Measurements from ENCODE around the gene KCNJ12. TPM values are rescaled to one million over a fixed set of nuclear protein-coding genes. Genes with fewer than 3 reads are reported as not detected.
A peak's percentile ranks its signal among the peaks of the same experiment; 100 is the strongest.
"Not testable (repeated sequence)": the region's sequence is repeated elsewhere in the genome, so short reads cannot be mapped to it uniquely, and the experiment has no call there.

The KCNJ12 gene
- total RNA-seq, 2 experiments from 2014 or later: not detected

DNA sequence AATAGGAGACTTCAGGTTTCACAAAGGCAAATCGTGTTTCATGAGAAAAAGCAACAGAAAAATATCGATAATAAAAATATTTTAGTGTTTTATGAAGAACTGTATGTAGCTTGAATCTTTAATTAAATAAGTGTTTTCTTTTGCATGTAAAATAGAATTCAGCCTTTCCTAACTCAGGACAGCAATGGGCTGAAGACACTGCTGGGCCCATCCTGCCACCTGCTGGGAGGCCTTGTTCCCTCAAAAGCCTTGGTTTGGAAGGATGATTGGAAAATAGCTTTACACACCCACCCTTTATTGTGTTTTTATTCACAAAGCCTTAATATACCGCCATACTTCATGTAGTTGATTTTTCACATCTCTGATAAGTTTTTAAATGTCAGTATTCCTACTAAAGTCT lies 73.7 kb downstream of the KCNJ12 start:
- H3K4me1 Mint-ChIP-seq (ENCODE audit: low read depth); H3K27me3 Mint-ChIP-seq (ENCODE audit: low read depth); H3K36me3 Mint-ChIP-seq (ENCODE audit: low read depth); CTCF ChIA-PET; H3K4me3 Mint-ChIP-seq; H3K27ac Mint-ChIP-seq; H3K9me3 Mint-ChIP-seq; DNase-seq: not testable (repeated sequence)
- intact Hi-C loops (cut with micrococcal nuclease): loop anchor here (10.0 kb wide), 2 partner anchors 285 to 415 kb away; no protein-coding TSS in a partner anchor

DNA sequence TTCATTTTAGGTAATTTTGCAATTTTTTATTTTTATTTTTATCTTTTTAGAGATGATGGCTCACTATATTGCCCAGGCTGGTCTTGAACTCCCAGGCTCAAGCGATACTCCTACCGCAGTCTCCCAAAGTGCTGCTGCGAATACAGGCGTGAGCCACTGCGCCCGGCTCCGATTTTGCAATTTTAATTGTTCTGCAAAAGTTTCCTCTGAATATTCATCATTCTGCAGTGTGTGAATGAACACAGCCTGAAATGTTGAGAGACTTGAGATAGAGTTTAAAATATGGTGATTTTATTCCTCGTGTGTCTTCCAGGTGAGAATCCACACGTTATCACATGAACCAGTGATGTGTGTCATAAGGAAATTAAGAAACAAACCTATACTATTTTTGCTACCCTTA lies 75.8 kb downstream of the KCNJ12 start:
- Mint-ChIP-seq H3K9me3 (no peaks in the 10 kb centered on the region), H3K4me3 (no peak overlapping the region), H3K4me1 (ENCODE audit: low read depth) (peaks cover 19% of the 10 kb centered on the region), H3K36me3 (ENCODE audit: low read depth) (no peaks in the 10 kb centered on the region), H3K27me3 (ENCODE audit: low read depth) (peaks cover 9% of the 10 kb centered on the region), H3K27ac (no peak overlapping the region)
- intact Hi-C loops (cut with micrococcal nuclease): loop anchor here (1.0 to 10.0 kb wide), 4 partner anchors 59 to 417 kb away; no protein-coding TSS in a partner anchor
- DNase-seq: no peak
- CTCF ChIA-PET: interaction anchor here (0.7 kb wide), 1 partner anchor 174 kb away, joined by 3 read pairs; no protein-coding TSS in a partner anchor

DNA sequence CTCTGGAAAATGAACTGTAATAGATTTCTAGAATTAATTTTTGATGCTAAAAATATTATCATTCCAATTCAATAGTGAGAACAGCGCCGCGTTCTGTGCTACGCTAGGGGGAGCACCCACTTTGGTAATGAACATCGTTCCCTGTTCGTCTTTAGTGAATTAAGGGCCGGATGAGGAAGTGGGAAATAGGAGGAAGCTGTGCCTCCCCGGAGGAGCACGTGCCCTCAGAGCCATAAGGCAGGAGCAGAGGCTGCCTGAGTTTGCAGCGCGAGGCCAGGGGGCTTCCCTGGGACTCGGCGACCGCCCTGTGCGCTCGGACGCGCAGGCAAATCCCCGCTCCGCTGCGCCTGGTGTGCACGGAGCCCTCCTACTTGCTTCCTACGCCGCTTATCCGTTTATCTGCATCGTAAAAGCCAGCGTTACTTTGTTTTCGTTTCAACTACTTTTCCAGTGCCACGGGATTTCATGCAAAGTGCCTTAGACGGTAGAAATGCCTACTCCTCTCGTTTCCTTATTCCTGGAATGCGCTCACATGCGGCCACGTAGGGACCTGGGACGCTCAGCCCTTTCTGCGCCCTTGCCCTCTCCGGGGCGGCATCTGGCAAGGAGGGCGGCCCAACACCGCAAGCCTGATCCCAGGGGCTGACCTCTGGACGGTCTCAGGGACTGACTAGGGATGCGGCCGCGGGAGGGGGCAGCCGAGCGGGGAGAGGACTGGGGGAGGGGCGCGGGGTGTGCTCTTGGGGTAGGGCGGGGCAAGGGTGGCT lies 76.4 kb downstream of the KCNJ12 start:
- Mint-ChIP-seq H3K27ac (no peak overlapping the region), H3K4me1 (ENCODE audit: low read depth) (peaks cover 24% of the 10 kb centered on the region), H3K36me3 (ENCODE audit: low read depth) (no peaks in the 10 kb centered on the region), H3K4me3 (peak overlapping the region; percentile 46), H3K27me3 (ENCODE audit: low read depth) (peaks cover 12% of the 10 kb centered on the region), H3K9me3 (no peaks in the 10 kb centered on the region)
- CTCF ChIA-PET: interaction anchor here (0.7 kb wide), 1 partner anchor 175 kb away, joined by 3 read pairs; no protein-coding TSS in a partner anchor
- peak; percentile 63 for DNase-seq
- intact Hi-C loops (cut with micrococcal nuclease): loop anchor here (1.0 to 10.0 kb wide), 4 partner anchors 59 to 418 kb away; no protein-coding TSS in a partner anchor

DNA sequence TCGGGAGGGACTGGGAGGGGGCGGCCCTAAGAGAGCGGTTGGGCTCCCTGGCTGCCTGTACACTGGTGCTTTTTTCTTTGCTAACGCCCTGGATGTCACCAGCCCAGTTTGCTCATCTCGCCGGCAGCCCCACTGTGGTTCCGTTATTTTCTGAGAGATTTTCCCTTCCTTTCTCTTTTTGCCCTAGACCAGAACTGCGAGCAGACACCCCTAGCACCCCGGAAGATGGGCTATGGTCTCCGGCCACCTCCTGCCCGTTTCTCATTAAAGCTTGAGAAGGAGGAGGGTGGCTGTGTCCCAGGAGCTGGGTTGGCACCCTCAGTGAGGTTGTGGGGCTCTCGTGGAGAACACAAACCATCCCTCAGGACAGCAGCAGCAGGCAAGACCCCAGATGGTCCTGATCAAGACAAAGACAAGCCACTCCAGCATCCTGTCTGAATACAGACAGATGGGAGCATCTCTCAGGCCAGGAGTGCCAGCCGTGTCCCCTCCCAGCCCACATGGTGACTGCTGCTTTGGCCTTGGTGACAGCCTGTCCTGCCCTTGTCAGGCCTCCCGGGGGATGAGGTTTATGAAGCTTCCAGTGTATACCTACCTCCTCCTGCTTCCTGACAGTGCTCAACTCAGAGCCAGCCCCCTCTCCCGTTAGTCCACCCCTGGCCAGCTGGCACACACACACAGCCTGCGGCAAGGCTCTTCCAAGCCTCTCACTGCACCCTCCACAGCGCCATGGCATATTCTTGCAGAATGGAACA lies 77.2 kb downstream of the KCNJ12 start:
- no peak for DNase-seq
- Mint-ChIP-seq H3K27me3 (ENCODE audit: low read depth) (peaks cover 12% of the 10 kb centered on the region), H3K36me3 (ENCODE audit: low read depth) (no peaks in the 10 kb centered on the region), H3K4me3 (no peak overlapping the region), H3K27ac (no peak overlapping the region), H3K9me3 (no peaks in the 10 kb centered on the region), H3K4me1 (ENCODE audit: low read depth) (peaks cover 24% of the 10 kb centered on the region)
- intact Hi-C loops (cut with micrococcal nuclease): loop anchor here (2.0 to 10.0 kb wide), 3 partner anchors 281 to 419 kb away; no protein-coding TSS in a partner anchor
- CTCF ChIA-PET: interaction anchor here (0.6 to 2.8 kb wide), 2 partner anchors 56 to 59 kb away, joined by 3 to 13 read pairs; no protein-coding TSS in a partner anchor

DNA sequence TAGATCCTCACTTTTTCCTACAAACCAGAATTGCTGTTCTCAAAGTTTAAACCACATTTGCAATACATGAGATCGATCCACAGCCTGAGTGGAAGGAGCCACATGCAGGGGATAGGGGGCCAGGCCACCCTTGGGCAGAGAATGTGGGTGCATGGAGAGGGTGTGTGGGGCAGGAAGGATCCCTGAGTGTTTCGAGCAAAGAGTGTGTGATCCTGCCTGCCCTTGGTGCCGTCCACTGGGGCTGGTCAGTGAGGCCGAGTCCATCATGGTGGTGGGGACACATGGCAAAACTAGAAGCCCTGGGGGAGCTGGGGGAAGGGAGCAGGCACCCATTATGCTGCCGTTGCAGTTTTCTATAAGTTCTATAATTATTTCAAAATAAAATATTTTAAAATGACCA lies 77.8 kb downstream of the KCNJ12 start:
- not testable (repeated sequence) for H3K27ac Mint-ChIP-seq; H3K4me3 Mint-ChIP-seq; H3K36me3 Mint-ChIP-seq (ENCODE audit: low read depth); DNase-seq; H3K9me3 Mint-ChIP-seq
- intact Hi-C loops (cut with micrococcal nuclease): loop anchor here (10.0 kb wide), 2 partner anchors 281 to 419 kb away; no protein-coding TSS in a partner anchor
- CTCF ChIA-PET: interaction anchor here (0.6 to 2.8 kb wide), 4 partner anchors 12 to 1305 kb away, joined by 3 to 13 read pairs (median 4); no protein-coding TSS in a partner anchor
- H3K27me3 Mint-ChIP-seq (ENCODE audit: low read depth): peaks cover 12% of the 10 kb centered on the region
- peaks cover 24% of the 10 kb centered on the region for H3K4me1 Mint-ChIP-seq (ENCODE audit: low read depth)

DNA sequence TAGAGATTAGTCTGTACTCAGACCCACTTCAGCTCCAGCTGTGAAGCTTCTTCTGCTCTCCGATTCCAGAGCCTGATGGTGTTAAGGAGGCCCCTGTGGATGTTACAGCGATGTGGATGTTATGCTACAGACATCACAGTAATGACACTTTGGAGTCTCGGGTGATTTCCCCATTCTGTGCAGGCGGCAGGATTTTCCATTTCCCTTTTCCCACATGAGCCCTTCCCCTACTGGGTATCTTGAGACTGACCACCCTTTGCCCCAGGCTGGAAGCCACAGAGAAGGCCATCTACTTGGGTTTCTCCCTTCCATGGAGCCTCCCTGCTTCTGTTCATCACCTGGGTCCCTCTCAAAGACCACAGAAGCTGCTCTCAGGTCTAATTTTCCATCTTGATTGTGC lies 78.3 kb downstream of the KCNJ12 start:
- intact Hi-C loops (cut with micrococcal nuclease): loop anchor here (10.0 kb wide), 2 partner anchors 280 to 420 kb away; no protein-coding TSS in a partner anchor
- no peak overlapping the region for H3K4me3 Mint-ChIP-seq
- CTCF ChIA-PET: interaction anchor here (0.6 to 2.8 kb wide), 4 partner anchors 13 to 1305 kb away, joined by 3 to 13 read pairs (median 4); no protein-coding TSS in a partner anchor

DNA sequence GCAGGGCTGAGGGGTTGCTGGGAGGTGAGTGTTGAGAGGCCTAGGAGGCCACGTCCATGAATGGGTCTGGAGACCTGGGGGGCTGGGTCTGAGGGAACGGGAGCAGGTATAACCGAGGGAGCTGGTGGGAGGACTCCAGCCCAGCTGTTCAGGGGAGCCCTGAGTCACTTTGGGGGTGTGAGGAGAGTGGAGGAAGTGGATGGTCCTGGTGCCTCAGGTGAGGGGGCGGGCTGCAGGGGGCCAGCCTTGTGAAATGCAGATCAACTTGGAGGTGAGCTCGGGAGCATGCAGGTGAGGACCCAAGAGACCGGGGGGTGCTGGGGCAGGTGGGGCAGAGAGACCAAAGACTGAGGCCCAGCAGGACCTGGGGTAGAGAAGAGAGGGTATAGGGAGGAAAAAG lies 79.6 kb downstream of the KCNJ12 start:
- DNase-seq: no peak
- Mint-ChIP-seq H3K9me3 (no peaks in the 10 kb centered on the region), H3K4me3 (no peak overlapping the region), H3K36me3 (ENCODE audit: low read depth) (no peaks in the 10 kb centered on the region), H3K27ac (no peak overlapping the region), H3K4me1 (ENCODE audit: low read depth) (peaks cover 24% of the 10 kb centered on the region), H3K27me3 (ENCODE audit: low read depth) (peaks cover 10% of the 10 kb centered on the region)
- CTCF ChIA-PET: interaction anchor here (2.8 kb wide), 1 partner anchor 57 kb away, joined by 13 read pairs; no protein-coding TSS in a partner anchor
- intact Hi-C loops (cut with micrococcal nuclease): loop anchor here (2.0 to 10.0 kb wide), 5 partner anchors 133 to 421 kb away; partner anchors contain the start of genes DHRS7B and TMEM11

More for the DNA sequence above, 78.3 kb downstream of the KCNJ12 start:
- H3K27ac Mint-ChIP-seq: no peak overlapping the region
- peaks cover 12% of the 10 kb centered on the region for H3K27me3 Mint-ChIP-seq (ENCODE audit: low read depth)
- peaks cover 24% of the 10 kb centered on the region for H3K4me1 Mint-ChIP-seq (ENCODE audit: low read depth)
- no peaks in the 10 kb centered on the region for H3K36me3 Mint-ChIP-seq (ENCODE audit: low read depth)
- H3K9me3 Mint-ChIP-seq: no peaks in the 10 kb centered on the region
- DNase-seq: no peak

DNA sequence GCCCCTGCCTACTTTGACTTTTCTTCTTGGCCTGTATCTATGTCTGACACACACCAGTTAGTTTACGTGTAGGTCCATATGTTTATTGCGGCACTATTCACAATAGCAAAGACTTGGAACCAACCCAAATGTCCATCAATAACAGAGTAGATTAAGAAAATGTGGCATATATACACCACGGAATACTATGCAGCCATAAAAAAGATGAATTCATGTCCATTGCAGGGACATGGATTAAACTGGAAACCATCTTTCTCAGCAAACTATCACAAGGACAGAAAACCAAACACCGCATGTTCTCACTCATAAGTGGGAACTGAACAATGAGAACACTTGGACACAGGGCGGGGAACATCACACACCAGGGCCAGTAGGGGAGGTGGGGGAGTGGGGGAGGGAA lies 80.3 kb downstream of the KCNJ12 start:
- not testable (repeated sequence) for H3K27me3 Mint-ChIP-seq (ENCODE audit: low read depth); H3K27ac Mint-ChIP-seq; H3K4me3 Mint-ChIP-seq; H3K9me3 Mint-ChIP-seq; DNase-seq; H3K36me3 Mint-ChIP-seq (ENCODE audit: low read depth)
- intact Hi-C loops (cut with micrococcal nuclease): loop anchor here (2.0 to 10.0 kb wide), 5 partner anchors 134 to 422 kb away; partner anchors contain the start of genes DHRS7B and TMEM11
- H3K4me1 Mint-ChIP-seq (ENCODE audit: low read depth): peaks cover 24% of the 10 kb centered on the region
- CTCF ChIA-PET: interaction anchor here (0.6 to 3.1 kb wide), 7 partner anchors 9 to 177 kb away, joined by 3 to 51 read pairs (median 6); no protein-coding TSS in a partner anchor

DNA sequence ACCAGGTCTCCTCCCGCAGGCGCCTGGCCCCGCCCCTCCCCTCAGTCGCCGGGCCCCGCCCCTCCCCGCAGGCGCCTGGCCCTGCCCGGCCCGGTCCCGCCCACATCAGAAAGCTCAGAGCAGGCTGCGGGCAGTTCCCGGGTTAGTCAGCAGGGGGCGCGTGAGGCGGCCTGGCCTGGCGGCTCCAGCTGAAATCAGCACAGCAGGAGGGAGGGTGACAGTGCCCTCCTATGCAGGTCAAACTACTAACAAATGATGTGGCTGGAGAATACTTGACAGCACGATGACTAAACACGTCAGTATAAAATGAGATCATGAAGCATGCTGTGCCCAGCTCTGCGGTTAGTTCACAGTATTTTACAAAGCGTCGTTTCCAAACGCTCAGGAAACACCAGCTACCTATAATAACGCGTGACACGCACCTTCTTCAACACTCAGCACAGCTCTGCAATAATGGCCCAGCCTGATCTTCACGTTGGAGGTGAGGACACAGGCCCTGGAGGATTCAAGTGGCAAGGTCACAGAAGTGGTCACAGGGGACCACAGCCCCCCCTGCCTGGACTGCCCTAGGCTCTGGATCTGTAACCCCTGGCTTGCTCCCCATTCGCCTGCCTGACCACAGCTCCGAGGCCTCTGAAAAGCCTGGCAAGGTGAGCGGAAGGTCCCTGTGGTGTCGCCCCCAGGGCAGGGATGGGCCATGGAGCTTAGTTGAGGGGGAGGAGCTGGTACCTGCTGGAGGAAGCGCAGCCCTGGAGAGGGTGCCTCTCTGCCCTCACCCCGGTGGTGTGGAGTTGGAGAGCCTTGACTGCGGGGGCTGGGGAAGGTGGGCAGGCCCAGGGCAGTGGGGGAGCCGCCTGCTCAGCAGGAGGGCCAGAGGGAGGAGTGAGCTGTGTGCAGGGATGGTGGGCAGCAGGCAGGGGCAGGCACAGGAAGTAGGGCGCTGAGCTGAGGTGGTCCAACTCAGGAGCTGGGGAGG lies 81.2 kb downstream of the KCNJ12 start:
- Mint-ChIP-seq H3K27me3 (ENCODE audit: low read depth) (peaks cover 8% of the 10 kb centered on the region), H3K9me3 (no peaks in the 10 kb centered on the region), H3K36me3 (ENCODE audit: low read depth) (no peaks in the 10 kb centered on the region), H3K4me1 (ENCODE audit: low read depth) (peaks cover 22% of the 10 kb centered on the region), H3K4me3 (no peak overlapping the region), H3K27ac (peak overlapping the region; percentile 53)
- CTCF ChIA-PET: interaction anchor here (0.6 to 3.1 kb wide), 12 partner anchors 8 to 356 kb away, joined by 3 to 51 read pairs (median 5); no protein-coding TSS in a partner anchor
- intact Hi-C loops (cut with micrococcal nuclease): loop anchor here (1.0 to 10.0 kb wide), 8 partner anchors 54 to 423 kb away; partner anchors contain the start of genes DHRS7B, MAP2K3 and TMEM11
- peak; percentile 96 for DNase-seq

DNA sequence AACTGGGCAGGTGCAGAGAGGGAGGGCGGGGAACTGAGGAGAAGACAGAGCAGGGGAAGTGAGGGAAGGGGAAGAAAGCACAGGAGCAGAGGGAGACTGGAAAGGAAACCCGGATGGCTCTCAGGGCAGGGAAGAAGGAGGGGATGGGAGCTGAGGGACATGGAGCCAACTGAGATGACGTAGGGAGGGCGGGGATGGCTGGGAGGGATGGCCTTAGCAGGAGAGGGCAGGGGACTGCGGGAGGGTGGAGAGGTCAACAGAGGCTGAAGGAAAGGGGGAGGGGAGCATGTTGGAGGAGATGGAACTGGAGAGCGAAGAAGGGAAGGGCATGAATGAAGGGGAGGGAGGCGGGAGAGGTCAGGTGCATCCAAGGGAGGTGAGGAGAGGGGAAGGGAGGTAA lies 81.9 kb downstream of the KCNJ12 start:
- Mint-ChIP-seq H3K9me3 (no peaks in the 10 kb centered on the region), H3K27me3 (ENCODE audit: low read depth) (peaks cover 8% of the 10 kb centered on the region), H3K4me3 (no peak overlapping the region), H3K27ac (no peak overlapping the region), H3K4me1 (ENCODE audit: low read depth) (peaks cover 23% of the 10 kb centered on the region), H3K36me3 (ENCODE audit: low read depth) (no peaks in the 10 kb centered on the region)
- no peak for DNase-seq
- intact Hi-C loops (cut with micrococcal nuclease): loop anchor here (5.0 to 10.0 kb wide), 3 partner anchors 136 to 423 kb away; no protein-coding TSS in a partner anchor
- CTCF ChIA-PET: interaction anchor here (0.8 to 3.1 kb wide), 8 partner anchors 7 to 357 kb away, joined by 3 to 51 read pairs (median 6); no protein-coding TSS in a partner anchor

DNA sequence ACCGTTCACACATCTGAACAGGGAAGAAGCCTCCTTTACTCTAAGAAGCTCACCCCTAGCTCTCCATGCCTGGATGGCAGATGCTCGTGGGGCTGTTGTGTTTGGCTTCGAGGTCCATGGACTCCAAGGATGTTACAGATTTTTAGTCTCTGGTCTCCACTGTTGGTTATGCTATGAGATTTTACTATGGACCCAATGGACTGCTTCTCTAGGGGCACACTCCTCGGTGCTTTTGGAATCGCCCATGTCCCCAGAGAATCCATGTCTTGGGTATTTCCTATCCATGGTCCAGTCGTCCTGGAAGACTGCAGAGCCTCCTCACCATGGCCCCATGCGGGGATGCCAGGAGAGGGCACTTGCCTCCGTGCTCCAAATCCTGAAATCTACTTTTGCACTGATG lies 83.4 kb downstream of the KCNJ12 start:
- Mint-ChIP-seq H3K4me1 (ENCODE audit: low read depth) (peaks cover 33% of the 10 kb centered on the region), H3K9me3 (no peaks in the 10 kb centered on the region), H3K27me3 (ENCODE audit: low read depth) (peaks cover 10% of the 10 kb centered on the region), H3K36me3 (ENCODE audit: low read depth) (no peaks in the 10 kb centered on the region), H3K4me3 (no peak overlapping the region), H3K27ac (no peak overlapping the region)
- no peak for DNase-seq
- CTCF ChIA-PET: interaction anchor here (3.1 kb wide), 1 partner anchor 55 kb away, joined by 51 read pairs; no protein-coding TSS in a partner anchor
- intact Hi-C loops (cut with micrococcal nuclease): loop anchor here (5.0 to 10.0 kb wide), 3 partner anchors 137 to 425 kb away; no protein-coding TSS in a partner anchor
